HG02763 (cell line): Measurements from ENCODE around the gene DIAPH2.

Experiments
- ATAC-seq: cut with Tn5 transposase; IDR thresholded peaks from one replicate; pipeline ENCODE4 v1.9.1; 2021; ENCODE audit warnings: mild to moderate bottlenecking, moderate library complexity; ENCODE audit not compliant: unreplicated experiment

Gene DIAPH2

DNA sequence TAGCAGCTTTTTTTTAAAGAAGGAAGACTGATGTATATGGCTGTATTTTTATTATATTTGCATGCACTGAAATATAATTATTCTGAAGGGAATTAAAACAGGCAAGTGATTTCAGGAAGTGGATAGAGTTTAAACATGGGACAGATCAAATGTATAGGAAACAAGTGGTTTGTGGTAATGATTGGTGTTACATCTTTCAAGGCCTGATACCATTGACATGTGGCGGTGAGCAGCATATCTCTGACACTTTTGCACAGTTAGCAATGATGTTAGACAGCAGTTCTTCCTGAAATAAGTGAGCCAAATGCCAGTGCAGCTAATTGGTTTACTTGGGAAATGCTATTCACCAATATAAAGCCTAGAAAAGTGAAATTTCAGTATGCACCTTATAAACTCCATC, 471.2 kb downstream of the DIAPH2 start:
- ATAC-seq: no peak

DNA sequence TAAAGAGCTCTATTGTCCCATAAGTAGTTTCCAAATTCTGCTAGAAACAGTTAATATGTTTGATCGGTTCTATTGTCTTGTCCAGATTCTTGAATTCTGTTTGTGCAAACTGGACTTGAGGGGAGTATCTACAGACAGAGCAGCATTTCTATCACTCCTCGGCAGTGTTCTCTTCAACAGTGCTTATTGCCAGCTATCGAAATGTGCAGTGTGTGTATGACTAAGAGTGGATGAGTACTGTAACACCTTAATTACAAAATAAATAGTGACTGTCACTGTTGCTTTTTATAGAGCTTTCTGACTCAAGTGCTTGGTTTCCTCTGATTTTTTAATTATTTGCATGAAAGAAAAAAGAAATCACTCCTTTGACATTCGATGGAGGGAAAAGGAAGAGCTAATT, 473.6 kb downstream of the DIAPH2 start:
- ATAC-seq: no peak

DNA sequence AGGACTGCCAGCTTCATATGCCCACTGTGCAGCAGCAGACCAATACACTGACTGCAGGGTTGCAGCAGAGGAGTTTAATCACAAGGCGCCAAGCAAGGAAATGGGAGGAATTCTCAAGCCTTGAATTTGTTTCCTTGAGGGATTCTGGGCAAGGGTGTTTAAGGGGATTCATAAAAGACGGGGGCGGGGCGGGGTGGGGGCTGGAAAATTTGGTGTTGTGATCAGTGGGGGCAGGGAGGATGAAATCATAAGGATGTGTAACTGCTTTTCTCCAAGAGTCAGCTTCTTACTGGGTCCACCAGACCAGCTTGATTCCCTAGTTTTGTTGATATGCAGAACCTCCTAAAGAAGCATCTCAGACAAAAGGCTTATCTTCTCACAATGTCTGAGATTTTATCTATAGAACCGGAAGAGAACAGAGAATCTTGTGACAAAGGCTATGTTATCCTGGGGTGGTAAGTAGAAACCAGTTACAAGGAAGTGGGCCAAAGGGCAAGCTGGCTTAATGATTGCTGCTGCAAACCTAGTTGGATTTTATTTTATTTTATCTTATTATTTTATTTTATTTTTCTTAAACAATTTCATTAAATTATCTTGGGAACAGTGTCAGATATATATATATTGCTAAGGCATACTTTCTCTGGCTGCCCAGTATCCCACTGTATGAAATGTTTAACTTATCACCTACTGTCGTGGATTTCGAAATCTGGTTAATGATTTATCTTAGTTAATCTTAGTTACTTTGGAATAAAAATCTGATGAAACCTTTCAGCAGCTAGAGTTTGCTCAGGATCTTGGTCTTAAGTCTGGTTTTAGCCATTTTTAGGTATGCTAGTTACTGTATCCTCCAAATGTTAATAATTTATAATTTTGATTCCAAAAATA, 475.5 kb downstream of the DIAPH2 start:
- no peak for ATAC-seq

DNA sequence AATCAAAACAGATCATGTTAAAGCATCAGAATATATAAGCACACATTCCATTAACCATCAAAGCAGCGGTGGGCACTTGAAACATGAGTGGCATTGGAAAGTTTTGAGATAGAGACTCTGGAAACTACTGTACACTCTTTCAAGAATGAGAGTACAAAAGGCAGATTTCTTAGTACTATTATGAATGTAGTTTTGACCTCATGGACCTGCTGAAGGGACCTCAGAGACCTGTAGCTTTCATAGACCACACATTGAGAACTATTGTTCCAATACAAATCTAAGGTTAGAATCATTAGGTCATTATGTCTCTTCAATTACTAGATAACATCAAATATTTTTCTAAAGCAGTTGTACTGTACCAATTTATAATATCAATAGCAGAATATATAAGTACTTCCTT, 482.7 kb downstream of the DIAPH2 start:
- no peak for ATAC-seq

DNA sequence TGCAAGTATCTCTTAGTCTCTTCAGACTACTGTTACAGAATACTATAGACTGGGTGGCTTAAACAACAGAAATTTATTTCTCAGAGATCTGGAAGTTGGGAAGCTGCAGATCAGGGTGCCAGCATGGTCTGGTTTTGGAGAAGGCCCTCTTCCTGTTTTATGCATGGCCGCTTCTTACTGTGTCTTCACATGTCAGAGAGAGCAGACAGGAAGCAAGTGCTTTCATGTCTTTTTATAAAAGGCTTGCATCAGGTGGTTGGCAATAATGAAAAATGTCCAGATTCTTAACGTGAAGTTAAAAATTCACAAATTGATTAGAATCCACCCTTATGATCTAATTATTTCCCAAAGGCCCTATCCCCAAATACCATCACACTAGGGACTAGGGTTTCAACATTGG, 484.0 kb downstream of the DIAPH2 start:
- ATAC-seq: no peak

- ATAC-seq: no peak
Measured at GRCh38 chrX:97175147-97175546, 490.5 kb downstream of the DIAPH2 start.

GRCh38 chrX:97189668-97190067, 505.0 kb downstream of the DIAPH2 start:
- ATAC-seq: no peak

GRCh38 chrX:97199501-97199900, 514.9 kb downstream of the DIAPH2 start:
- no peak for ATAC-seq

GRCh38 chrX:97200454-97200853, 515.8 kb downstream of the DIAPH2 start:
- ATAC-seq: no peak

DNA sequence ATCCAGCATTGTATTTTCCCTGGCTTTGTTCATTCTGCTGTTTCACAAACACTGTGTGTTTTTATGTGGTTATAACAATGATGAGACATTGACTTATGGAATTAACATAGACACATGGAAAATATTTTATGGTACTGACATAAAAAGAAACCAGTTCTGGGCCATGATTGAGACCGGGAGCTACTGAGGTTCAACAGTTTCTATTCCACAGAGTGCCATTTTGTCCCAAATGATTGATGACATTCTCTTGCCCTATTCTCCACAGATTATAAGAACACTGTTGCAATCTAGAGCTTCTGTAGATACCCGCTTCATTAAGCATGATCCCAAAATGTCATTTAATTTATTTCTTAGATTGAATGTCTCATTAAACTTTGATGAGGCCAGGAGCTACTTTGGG, 525.9 kb downstream of the DIAPH2 start:
- ATAC-seq: no peak

DNA sequence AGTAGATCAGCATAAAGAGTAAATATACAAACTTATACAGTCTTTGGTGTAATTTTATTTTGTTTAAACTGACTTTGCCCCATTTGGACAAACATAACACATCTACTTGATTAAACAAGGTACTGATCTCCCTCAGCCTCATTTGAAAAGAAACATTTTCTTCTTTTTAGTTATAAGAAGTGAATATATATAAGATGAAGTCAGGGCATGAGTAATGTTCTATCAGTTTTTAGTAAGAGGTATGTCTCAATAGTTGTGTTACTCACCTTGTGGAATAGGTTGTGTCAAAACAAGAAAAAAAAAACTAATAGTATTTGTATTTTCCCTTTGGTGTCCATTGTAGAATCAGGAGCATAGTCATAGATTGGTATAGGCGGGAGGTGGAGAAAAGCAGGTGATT, 526.4 kb downstream of the DIAPH2 start:
- ATAC-seq: no peak

DNA sequence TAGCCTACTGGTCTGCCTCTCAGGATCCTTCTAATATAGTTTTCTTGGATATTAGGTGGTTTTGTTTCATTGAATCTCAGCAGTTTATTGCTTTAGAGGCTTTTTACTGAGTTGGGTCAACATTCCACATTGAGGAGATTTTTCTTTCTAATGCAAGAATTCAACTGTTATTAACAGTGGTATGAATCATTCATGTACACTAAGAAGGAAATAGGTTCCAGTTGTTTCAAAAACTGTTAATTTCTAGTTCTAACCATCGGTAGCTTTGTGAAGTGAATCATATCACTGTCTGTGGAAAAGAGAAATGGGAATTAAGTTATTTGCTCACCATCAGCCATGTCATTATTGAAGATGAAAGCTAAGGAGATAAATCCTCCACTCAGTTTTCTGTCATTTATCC, 530.5 kb downstream of the DIAPH2 start:
- ATAC-seq: no peak

- ATAC-seq: no peak
Measured at GRCh38 chrX:97224148-97224547, 539.5 kb downstream of the DIAPH2 start.

DNA sequence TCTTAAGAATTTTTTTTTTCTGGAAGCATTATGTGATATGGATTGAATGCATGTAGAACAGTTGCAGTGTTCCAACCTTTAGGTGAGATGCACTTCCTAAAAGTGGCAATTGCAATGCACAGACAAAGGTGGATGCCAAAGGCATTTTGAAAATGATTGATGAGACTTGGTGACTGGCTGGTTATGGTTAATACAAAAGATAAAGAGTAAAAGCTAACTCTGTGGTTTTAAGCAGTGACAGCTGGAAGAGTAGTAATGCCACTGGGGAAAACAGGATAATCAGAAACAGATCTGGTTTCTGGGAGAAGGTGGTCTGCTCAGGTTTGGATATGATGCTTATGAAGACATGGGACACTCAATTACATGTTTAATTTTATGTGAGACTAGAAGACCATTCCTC, 544.7 kb downstream of the DIAPH2 start:
- no peak for ATAC-seq

GRCh38 chrX:97230948-97231347, 546.3 kb downstream of the DIAPH2 start:
- no peak for ATAC-seq

DNA sequence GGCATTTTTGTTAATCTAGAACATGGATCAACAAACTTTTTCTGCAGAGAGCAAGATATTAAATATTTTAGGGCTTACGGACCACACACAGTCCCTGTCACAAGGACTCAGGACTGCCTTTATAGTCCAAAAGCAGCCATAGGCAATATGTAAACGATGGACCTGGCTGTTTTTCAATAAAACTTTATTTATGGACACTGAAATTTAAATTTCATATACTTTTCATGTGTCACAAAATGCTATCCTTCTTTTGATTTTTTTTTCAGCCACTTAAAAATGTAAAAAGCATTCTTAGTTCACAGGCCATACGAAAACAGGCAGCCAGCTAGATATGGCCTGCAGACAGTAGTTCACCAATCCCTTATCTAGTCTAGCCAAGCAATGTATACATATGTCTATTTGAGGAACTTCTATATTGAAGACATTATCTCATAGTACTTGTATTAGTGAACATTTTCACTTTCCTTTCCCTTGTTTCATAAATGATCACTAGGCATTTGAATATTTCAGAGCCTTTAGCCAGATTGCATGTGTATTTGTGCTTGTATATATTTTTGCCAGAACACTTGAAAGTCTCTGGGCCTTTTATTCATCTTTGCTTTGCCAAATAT, 549.9 kb downstream of the DIAPH2 start:
- ATAC-seq: peak; percentile 98

DNA sequence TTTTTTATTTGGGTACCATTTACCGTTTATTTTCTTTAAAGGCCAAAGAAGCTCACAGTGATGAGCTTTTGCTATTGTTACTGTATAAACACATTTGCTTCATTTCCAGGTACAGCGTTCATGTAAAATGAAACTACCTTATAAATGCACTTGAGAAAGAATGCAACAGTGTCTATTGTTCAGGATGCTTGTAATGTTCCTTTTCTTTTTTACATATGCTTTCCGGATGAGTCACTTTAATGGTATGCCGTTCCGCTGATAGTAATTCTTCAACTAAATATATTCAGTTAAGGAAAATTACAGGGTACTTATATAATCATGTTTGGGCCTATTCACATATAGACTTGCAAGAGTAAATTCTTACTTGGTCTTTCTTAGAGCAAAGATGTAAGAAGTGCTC, 554.0 kb downstream of the DIAPH2 start:
- no peak for ATAC-seq

- ATAC-seq: no peak
Measured at GRCh38 chrX:97252111-97252510, 567.5 kb downstream of the DIAPH2 start.

DNA sequence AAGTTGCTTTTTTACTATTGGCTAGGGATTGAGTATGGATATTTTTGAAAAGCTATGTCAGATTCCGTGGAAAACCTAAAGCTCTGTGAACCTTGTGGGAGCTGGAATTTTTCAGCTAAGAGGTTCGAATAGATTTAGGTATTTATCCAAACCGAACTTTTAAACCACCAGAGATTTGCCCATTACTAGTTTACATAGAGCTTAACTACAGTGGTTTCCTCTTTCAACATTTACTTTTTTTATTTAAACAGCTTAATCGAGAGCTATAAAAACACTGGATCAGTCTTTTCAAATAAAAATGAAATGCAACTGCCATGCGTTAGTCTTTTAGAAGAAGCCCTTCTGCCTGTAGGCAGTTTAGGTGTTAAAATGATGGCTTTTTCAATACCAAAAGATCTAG, 576.0 kb downstream of the DIAPH2 start:
- ATAC-seq: no peak

GRCh38 chrX:97266406-97267121, 581.9 kb downstream of the DIAPH2 start:
- ATAC-seq: no peak

GRCh38 chrX:97267396-97268181, 582.9 kb downstream of the DIAPH2 start:
- ATAC-seq: no peak
